Superior temporal gyrus (tissue), 1 donor: ENCODE data around the gene ASPSCR1.
A peak's percentile ranks its signal among the peaks of the same experiment; 100 is the strongest.

Experiments used
- DNase-seq: peaks from one replicate; pipeline ENCODE4 v3.0.0-alpha.2; 2016; ENCODE audit errors: extremely low spot score

ASPSCR1 gene

DNA sequence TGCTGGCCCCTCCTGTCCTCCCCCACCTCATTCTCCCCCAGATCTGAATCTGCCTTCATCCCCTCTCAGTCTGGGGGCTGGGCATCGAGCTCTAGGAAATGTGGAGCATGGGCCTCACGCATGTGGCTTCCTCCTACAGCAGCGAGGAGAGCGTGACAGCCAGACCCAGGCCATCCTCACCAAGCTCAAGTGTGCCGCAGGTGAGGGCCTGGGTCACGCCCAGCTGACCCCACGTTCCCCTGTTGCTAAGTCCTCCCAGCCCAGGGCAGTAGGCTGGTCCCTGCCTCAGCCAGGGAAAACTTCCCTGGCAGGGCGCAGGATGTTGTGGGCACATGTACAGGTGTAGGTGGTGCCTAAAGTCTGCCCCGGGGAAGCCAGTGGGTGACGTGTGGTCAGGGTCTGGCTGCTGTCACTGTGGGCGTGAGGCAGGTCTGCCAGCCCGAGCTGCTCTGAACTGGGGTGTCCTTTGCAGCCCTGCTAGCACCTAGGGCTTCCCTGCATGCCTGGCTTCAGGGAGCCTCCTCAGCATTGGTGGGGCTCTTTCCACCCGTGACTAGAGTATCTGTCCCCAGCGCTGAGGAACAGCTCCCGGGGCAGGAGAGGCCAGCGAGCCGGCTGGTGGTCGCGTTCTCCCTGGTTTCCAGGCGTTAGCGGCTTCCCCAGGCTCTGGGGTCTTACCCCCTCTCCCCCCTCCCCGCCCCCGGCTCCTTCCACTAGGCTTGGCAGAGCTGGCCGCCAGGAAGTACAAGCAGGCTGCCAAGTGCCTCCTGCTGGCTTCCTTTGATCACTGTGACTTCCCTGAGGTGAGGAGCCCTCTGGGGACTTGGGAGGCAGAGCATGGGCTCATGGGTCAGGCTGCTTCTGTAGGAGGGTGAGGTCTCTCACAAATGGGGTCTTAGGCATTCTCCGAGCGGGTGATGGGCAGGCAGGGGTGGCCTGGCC lies 77.9 kb downstream of the ASPSCR1 start:
- DNase-seq, result no peak

DNA sequence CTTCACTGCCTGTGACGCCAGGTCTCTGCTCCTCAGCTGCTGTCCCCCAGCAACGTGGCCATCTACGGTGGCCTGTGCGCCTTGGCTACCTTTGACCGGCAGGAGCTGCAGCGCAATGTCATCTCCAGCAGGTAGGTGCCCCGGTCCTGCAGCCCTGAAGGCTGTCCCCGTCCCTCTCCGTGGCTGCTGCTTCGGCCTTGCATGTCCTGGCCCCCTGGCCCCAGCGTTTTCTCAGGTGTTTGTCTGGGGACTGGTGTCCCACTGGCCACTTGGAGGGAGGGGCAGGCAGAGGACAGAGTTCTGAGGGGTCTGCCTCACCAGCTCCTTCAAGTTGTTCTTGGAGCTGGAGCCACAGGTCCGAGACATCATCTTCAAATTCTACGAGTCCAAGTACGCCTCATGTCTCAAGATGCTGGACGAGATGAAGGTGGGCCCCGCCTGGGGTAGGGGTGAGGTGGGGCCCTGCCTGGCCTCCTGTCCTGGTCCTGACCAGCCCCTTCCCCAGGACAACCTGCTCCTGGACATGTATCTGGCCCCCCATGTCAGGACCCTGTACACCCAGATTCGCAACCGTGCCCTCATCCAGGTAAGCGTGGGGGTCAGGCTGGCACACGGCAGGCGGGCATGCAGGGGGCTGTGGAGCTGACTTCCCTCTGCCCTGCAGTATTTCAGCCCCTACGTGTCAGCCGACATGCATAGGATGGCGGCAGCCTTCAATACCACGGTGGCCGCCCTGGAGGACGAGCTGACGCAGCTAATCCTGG lies 78.7 kb downstream of the ASPSCR1 start:
- no peak for DNase-seq

DNA sequence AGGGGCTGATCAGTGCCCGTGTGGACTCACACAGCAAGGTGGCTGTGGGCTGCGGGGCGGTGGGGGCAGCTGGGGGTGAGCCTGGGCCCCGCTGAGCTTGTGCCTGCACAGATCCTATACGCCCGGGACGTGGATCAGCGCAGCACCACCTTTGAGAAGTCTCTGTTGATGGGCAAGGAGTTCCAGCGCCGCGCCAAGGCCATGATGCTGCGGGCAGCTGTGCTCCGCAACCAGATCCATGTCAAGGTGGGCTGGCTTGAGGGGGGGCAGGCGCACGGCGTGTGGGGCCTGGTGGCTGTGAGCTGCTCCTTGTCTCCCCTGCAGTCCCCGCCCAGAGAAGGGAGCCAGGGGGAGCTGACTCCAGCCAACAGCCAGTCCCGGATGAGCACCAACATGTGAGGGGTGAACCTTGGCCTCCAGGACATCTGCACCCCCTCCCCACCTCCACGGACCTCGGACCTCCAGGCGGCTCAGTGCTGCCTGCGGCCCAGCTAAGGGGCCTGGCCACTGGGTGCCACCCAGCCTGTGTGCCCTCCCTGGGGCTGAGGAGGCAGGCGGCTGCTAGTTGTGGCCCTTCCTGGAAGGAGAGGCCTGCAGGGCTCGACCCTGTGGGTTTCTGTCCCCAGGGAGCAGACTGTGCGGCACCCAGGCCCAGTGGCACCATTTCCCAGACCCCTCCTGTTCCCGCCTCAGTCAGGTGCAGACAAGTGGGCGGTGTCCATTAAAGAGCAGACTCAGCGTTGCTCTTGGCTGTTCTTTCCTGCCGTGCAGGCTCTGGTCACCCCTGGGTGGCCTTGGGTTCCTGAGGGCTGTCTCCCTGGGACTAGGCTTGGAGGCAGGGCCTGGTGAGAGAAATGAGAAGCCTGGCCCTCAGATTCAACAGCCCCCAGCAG lies 79.5 kb downstream of the ASPSCR1 start:
- DNase-seq, result no peak

DNA sequence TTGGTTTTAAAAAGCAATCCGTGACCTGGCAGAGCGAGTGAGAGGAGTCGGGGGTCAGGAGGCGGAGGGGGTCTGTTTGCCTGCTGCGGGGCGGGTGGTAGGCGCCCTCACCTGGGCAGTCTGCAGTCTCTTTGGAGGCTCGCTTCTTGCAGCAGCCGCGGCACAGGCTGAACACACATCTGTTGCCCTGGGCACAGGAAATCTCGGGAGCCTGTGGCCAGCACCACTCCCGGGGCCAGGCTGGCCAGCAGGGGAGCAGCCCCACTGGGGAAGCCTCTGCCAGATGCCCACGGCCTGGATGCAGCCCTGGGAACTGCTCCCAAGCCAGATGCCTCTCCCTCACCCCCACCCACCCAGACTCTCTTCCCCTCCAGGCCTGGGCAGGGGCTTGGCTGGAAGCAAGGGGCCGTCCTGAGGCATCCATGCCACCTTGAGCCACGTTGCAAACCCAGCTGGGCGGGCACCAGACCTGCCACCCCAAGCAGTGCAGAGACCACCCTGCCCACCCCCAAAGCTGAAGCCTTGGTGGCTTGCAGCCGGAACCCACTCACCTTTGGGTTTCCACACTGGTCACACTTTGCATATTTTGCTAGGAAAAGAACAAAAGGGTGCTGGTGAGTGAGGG lies 80.9 kb downstream of the ASPSCR1 start:
- DNase-seq, result no peak

DNA sequence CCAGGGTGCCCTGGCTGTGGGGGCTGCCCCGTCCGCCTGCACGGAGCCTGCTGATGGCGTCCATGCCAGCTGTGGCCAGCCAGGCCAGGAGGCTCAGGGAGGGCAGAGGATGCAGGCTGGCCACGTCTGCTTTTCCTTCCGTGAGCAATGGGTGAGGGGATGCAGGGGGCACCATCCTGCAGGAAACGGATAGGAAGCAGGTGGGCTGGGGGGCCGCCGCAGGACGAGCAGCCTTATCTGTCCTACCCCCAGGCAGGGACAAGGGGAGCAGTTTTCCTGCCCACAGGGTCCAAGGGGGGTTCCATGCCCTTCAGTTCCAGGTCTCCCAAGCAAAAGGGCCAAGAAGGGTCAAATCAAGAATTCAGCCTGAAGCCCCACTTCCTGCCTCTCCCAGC lies 81.4 kb downstream of the ASPSCR1 start:
- DNase-seq, result no peak

DNA sequence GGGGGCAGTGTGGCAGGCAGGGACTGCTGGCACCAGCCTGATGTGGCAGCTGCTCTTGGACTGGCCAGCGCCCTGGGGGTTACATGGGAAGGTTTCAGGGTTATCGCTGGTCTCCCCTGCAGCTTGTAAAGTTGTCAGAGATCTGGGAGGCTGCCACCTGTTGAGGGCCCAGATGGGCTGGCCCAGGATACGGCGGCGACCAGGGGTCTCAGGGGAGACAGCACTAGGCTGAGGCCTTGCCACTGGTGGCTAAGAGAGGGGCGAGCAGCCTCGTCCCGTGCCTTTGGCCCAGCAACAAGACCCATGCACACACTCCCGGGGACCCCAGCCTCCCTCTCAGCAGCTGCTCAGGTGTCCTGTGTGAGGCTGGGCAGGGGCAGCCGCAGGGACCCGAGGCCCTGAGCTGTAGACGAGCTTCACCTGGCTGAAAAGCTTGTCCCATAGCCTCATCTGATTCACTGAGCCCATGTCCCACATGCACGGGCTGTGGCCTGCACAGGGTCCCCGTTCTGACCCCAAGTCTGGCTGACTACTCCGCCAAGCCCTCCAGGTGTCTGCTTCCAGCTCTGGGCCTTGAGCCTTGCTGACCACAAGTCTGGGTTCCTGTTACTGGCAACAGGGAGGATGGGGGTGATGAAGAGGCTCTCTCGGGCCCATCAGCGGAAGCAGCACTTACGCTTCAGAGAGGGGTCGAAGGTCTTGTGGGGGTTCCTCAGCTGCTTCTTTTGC lies 82.0 kb downstream of the ASPSCR1 start:
- no peak for DNase-seq

DNA sequence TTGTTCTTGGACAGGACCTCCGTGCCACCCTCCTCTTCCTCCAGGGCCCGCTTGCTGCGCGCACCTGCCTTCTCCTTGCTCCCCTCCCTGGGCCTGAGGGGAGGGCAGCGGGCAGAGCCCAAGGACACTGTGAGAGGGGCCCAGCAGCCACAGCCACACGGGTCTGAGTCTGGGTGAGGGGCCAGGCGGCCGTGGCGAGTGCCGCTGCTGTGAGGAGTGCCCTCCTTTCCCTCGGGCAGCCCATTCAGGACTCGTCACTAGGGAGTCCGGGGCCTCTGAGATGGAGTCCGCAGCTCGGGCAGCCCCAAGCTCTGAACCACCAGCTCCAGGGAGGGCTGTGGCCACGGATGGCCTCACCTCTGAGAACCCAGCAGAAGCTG lies 82.6 kb downstream of the ASPSCR1 start:
- no peak for DNase-seq

DNA sequence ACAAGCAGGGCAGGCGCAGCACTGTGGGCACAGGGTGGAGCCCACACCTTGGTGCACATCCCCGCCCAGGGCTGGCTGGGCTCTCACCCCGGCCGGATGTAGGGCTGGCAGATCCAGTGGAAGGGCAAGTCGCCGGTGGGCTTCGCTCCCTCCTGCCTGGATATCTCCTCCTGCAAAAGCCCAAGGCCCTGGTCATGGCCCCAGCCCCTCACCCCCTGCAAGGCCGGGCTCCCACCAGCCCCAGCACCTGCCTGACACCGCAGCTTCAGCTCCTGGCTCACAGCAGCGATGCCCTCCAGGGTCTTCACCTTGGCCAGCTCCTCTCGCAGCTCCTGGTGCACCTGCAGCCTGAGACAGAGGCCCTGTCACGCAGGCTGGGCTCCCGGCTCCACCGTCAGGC lies 83.2 kb downstream of the ASPSCR1 start:
- no peak for DNase-seq

DNA sequence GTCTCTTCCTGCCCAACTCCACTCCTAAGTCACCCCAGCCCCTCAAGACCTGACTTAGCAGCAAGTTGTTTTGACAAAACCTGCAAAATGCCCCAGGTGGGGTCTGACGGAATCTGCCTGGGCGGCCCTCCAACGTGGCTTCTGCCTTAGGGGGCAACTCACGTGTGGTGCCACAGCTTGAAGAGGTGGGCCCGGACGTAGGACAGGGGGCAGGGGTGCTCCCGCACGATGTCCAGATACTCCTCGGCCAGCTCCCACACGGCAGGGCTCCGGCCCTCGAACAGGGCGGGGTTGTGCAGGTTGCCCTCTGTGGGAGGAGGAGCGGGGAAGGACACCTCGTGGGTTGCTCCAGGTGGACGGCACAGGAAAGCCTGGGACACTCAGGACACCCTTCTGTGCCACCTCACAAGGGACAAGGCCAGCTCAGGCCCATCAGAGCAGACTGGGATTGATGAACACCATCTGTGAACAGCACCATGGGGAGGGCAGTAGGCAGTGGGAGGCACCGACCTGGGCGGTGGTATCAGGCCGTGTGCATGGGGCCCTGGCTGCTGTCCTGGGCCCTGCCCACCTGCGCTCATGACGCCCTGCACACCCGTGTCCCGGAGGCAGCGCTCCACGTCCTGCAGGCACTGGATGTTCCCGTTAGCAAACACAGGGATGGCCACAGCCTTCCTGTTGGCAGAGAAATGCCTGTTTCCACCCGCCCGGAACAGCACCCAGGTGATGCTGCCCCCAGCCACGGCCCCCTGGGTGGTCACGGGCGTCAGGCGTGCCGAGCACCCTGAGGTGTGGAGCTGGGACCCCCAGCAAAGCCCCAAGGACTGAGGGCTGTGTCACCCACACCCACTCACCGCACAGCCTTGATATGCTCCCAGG lies 83.9 kb downstream of the ASPSCR1 start:
- no peak for DNase-seq

DNA sequence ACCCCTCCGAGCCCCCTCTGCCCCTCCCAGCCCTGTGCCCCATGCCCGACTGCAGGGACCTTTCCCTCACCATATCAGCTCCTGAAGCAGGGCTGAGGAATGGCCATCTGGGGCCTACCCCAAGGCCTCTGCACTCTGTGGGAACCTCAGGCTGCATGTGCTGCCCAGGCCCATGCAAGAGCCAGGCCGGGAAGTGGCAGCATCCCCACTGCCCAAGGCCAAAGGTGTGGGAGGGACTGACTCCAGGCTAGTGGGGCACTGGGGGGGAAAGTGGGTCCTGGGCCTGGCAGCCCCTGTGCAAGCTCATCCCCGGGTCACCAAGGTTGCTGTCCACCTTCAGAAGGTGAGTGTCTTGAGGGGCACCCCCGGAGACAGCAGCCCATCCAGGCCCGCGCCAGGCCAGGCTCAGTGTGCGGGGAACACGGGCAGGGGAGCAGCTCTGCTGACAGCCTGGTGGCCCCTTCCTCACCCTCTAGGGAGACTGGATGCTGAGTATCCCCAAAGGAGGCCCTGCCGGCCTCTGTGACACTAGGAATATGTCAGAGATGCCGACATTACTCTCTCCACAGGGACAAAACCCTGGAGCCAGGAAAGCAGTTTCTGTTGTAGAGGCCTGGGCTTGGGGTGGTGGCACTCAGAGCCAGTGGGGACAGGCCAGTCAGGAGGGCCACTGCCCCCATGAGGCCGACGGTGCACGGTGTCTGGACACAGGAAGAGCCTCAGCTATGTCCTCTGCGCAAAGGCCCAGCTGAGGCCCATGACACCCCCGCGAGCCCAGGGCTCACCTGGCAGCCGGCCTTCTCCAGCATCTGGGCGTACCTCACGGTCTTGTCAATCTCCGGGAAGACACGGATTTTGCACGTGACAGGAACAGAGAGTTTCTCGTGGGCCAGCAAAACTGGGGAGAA lies 84.9 kb downstream of the ASPSCR1 start:
- DNase-seq, result no peak

DNA sequence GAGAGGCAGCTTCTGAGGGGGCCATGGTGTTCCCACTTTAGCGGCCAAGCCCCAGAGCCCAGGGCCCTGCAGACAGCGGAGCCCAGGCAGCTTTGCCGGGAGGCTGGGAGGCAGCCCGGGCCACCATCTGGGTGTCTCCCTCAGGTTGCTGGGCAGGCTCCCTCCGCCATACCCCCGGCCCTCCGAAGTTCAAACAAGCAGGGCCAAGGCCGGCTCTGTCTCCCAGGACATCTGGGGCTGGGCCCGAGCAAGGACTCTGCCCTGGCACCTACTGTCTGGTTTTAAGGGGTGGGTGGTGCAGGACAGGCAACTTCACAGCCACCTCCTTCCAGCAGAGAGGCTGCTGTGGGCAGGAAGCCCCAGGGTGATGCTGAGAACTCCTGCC lies 85.5 kb downstream of the ASPSCR1 start:
- no peak for DNase-seq

DNA sequence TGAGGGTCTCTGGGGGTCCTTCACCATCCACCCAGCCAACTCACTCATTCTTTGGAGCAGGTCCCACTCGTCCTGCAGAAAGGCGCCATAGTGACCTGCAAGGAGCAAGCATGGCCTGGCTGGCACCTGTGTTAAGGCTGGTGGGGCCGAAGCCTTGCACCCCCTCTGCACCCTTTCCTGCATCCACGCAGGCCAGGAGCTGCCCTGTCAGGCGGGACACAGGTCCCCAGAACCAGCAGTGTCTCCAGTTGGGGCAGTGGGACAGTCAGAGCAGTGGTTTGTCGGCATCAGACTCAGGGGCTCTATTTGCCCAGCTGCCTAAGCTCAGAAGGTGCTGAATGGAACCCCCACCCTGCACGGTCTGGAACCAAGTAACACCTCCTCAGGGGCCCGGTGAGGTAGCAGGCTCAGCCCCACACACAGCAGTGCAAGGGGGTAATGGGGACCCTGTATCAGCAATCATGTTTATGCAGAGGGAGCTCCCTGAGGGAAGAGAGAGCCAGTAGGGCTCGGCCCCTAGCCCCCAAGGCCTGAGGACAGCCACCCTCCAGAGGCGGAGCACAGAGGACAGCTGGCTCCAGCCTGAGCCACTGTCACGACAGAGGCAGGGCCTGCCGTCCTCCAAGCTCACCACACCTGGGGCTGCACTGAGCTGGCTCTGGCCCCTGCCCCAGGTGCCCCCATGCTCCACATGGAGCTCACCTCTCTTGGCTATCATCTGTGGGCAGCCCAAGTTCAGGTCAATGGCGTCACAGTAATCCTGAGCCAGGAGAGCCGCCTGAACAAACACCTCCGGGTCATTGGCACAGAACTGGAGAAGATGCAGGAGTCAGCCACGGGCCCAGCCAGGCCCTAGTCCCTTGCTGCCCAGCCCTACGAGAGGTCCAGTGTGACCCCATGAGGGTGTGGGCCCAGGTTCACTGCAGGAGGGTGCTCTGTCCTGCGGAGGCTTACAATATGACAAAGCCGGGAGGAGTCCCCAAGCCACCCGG lies 86.3 kb downstream of the ASPSCR1 start:
- DNase-seq, result no peak

DNA sequence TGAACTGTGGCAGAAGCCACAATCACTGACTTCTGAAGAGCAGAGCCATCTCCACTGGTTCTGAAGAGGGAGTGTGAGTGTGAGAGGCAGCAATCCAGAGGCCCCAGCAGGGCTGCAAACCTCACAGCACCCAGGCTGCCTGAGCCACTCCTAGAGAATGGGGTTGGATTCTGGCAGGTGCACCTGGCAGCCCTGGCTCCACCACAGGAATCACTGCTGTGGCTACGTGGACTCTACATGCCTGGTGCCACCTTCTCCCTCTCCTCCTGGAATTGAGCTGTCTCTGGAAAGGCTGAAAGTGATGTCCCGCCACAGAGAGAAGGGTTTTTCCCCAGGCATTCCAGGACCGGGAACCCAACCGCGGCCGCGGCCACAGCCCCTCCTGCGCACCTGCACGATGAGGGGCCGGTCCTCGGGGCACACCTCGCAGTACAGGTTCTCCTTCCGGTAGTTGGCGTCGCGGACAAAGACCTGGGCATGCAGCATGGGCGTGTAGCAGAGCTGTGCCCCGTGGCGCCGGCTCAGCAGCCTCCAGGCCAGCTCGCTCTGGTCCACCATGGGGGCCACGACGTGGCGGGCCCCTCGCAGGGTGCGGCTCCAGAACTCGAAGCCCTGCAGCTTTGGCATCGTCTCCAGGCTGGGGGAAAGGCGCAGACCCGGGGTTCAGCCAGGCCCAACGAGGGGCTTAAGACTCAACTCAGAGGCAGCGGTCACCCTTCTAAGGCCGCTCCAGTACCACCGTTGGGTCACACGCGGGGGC lies 87.2 kb downstream of the ASPSCR1 start:
- DNase-seq, result no peak

DNA sequence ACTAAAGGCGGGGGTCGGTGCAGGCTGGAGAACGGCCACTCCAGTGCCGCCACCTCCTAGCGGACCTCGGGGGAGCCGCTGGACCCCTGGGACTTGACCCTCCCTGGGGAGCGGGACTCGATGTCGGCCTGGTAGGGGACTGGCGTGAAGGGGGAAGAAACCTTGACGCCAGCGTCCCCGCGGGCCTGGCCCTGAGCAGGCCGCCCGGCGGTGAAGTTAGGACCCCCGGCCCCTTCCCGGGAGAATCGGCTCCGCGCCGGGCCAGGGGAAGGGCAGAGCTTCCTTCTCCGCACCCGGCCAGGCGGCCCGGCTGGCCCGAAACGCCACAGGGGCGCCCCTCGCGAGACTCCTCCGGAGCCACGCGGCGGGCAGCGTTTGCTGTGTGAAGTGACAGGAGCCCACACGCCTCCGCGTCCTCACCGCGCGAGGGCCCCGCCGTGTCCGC lies 87.8 kb downstream of the ASPSCR1 start:
- DNase-seq, result no peak

DNA sequence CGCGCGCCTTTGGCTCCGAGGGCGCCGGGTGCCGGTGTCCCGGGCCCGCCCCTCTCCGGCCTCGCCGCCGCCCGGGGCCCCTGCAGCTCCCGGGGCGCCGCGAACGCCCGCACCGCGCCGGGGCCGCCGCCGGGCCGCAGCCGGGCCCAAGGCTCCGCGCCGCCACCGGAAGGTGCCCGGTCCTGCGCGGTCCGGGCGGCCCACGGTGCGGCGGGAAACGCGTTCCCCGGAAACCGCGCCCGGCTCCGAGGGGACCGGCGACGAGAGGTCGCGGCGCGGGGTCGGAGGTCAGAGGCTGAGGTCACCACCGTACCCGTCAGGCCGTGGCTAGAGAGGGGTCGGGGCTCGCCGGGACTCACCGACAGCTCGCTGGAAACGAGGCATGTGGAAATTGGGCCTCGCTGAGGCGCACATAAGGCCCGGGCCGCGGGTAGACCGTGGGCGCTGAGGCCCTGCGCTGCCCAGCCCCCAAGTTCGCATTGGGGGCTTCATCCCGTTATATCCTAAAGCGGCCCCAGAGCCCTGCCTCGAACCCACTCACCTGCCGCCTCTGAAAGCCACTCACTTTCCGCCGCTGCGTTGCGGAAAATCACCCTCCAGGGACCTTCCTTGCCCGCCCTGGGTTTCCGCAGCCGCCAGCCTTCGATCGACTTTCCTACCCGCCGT lies 88.3 kb downstream of the ASPSCR1 start, which contains the start of gene DUS1L:
TSS of gene DUS1L (minus strand) at position 167 of the 666 bp plus-strand sequence. CDS start 745 bp downstream, outside the sequence.
- DNase-seq, result peak; percentile 57
